ENCODE data around the gene CIDEB.

The CIDEB gene

DNA sequence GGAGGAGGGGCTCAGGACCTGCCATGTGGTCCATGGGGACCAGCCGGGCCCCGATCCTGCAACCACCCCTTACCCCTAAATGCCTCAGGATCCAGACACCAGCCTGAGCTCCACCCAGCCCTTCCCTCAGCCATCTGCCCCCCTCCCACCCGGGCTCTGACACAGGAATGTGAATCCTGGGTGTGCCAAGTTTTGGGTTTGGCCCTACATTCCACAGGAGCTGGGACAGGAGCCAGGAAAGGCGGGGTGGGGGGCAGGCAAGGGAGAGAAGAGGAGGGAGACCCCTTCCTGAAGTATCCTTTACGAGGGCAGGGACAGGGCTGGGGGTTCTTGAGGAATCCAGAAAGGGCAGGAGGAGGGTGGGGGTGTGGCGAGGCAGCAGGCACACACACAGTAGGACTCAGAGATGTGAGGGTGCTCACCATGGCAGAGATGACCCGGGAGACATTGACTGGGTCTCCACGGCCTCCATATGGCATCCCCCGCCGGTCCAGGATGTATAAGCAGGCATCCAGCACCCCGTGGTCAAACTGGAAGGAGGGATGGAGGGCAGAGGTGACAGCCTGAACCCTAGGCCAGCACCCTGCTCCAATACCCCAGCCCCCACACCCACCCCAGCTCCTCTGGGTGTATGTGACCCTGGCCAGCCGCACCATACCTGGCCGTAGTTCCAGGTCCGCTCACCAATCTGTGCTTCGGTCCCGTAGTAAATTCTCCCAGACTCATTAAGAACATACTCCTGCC lies 48.3 kb downstream of the CIDEB start:
- no peak overlapping the region for H3K4me3 ChIP-seq (ENCODE audit: low read depth, low read length)
- no peaks in the 10 kb centered on the region for H3K27me3 ChIP-seq (ENCODE audit: control insufficient read depth, insufficient read depth, low read length)
- H3K9me3 ChIP-seq (ENCODE audit: control insufficient read depth, insufficient read depth, low read length) = no peaks in the 10 kb centered on the region
- peak overlapping the region; percentile 37 for H3K9ac ChIP-seq (ENCODE audit: low read depth, low read length)
- no peaks in the 10 kb centered on the region for H3K36me3 ChIP-seq (ENCODE audit: control insufficient read depth, insufficient read depth, low read length)
- no peaks in the 10 kb centered on the region for H3K4me1 ChIP-seq (ENCODE audit: control insufficient read depth, insufficient read depth, low read length)

DNA sequence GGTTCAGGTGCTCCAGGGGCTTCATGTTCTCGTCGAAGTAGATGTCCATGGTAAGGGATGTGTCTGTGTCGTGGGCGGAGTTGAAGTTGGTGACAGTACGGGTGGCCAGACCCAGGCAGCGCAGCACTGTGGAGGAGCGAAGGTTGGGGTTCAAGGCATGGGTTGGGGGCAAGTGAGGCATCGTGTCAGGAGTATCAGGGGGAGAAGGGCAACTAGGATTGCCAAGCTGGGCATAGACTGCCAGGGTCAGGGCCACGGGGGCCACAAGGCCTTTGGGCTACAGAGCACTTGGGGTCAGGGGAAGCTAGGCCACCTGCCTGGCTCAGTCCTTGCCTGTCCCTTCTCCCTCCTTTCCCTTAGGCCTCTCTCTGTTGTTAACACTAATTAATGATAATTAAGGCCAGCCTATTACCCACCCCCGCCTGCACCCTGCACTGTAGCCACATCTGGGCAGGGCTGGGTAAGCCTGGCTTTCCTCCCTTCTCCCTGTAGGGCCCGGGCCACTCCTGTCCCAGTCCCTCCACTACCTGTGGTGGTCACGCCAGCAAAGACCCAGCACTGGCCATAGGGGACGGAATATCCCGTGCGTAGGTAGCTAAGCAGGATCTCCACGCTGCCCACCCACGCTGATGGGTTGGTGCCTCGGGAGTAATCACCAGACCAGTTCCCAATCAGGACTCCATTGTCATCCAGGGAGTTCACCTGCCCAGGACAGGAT lies 49.1 kb downstream of the CIDEB start:
- Histone ChIP-seq H3K36me3 (ENCODE audit: control insufficient read depth, insufficient read depth, low read length) (no peaks in the 10 kb centered on the region), H3K9ac (ENCODE audit: low read depth, low read length) (no peak overlapping the region), H3K4me1 (ENCODE audit: control insufficient read depth, insufficient read depth, low read length) (no peaks in the 10 kb centered on the region), H3K4me3 (ENCODE audit: low read depth, low read length) (no peak overlapping the region), H3K9me3 (ENCODE audit: control insufficient read depth, insufficient read depth, low read length) (no peaks in the 10 kb centered on the region), H3K27me3 (ENCODE audit: control insufficient read depth, insufficient read depth, low read length) (no peaks in the 10 kb centered on the region)

DNA sequence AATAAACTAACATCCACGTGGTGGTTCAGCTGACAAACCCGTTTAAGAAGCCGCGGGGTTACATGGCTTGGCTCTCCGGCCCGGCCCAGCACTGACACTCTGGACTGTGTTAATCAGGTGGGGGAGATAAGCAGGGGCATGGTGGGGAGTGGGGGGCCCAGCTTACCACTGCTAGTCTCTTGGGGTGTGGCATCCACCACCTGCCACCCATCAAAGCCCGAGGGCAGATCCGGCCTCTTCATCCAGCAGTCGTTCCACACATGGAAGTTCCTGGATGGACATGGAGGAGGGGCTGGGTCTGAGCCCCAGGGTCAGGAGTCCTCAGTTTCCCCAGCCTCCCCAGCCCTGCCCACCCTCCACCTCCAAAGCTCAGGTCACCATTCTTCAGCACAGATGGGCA lies 49.7 kb downstream of the CIDEB start:
- Histone ChIP-seq H3K9ac (ENCODE audit: low read depth, low read length) (no peak overlapping the region), H3K27me3 (ENCODE audit: control insufficient read depth, insufficient read depth, low read length) (no peaks in the 10 kb centered on the region)

DNA sequence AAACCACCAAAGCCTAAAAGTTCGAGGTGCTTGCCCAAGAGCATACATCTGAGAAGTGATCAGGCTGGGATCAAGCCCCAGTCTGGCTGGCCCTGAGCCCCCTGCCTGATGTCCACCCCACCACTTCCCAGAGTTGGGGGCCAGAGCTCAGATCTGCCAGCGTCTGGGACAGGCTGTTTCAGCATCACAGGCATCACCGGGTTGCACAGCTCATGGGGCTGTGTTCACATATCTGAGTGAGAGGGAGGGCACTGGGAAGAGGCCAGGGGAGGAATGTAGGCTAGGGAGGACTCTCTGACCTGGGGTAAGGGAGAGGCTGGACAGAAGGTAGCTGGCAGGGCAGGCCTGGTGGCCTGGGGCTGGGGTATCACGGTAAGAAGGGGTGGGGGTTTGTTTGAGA lies 50.8 kb downstream of the CIDEB start:
- no peak overlapping the region for H3K4me3 ChIP-seq (ENCODE audit: low read depth, low read length)
- H3K27me3 ChIP-seq (ENCODE audit: control insufficient read depth, insufficient read depth, low read length) = no peaks in the 10 kb centered on the region
- H3K36me3 ChIP-seq (ENCODE audit: control insufficient read depth, insufficient read depth, low read length) = peaks cover 3% of the 10 kb centered on the region
- no peaks in the 10 kb centered on the region for H3K4me1 ChIP-seq (ENCODE audit: control insufficient read depth, insufficient read depth, low read length)
- no peaks in the 10 kb centered on the region for H3K9me3 ChIP-seq (ENCODE audit: control insufficient read depth, insufficient read depth, low read length)
- no peak overlapping the region for H3K9ac ChIP-seq (ENCODE audit: low read depth, low read length)

More for the DNA sequence above, 49.7 kb downstream of the CIDEB start:
- Histone ChIP-seq H3K9me3 (ENCODE audit: control insufficient read depth, insufficient read depth, low read length) (no peaks in the 10 kb centered on the region), H3K4me3 (ENCODE audit: low read depth, low read length) (no peak overlapping the region), H3K4me1 (ENCODE audit: control insufficient read depth, insufficient read depth, low read length) (no peaks in the 10 kb centered on the region), H3K36me3 (ENCODE audit: control insufficient read depth, insufficient read depth, low read length) (no peaks in the 10 kb centered on the region)

DNA sequence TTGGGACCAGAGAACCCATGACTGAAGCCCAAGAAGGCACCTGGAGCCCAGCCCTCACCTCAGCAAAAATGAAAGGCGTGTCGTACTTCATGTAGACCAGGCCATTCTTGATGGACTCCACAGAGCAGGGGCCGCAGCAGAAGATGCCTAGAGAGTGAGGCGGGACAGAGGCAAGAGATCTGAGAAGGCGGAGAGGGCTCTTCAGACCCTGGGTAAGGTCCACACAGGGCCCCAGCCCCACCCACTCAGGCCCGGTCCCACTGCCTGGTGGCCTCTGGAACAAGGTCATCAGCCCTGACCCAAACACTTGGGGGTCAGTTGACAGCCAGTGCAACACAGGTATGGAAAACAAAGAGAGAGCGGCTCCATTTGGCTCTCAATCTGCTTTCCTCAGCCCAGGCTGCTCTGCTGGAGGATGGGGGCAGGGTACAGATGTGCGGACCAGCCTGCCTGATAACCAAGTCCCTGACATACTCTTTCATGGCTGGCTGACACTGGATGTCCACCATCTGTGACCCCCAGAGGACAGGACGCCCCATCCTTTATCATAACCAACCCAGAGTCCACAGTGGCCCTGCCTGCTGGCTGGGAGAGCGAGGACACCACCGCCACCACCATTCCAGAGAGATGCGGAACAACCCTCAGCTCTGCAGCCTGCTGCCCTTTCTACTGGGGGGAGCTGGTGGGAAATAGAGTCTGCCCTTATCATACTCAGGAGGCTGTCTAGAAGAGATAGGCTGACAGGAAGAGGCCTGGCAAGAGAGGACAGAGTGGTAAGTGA lies 51.7 kb downstream of the CIDEB start:
- H3K4me1 ChIP-seq (ENCODE audit: control insufficient read depth, insufficient read depth, low read length) = no peaks in the 10 kb centered on the region
- no peak overlapping the region for H3K9ac ChIP-seq (ENCODE audit: low read depth, low read length)
- no peaks in the 10 kb centered on the region for H3K27me3 ChIP-seq (ENCODE audit: control insufficient read depth, insufficient read depth, low read length)
- H3K4me3 ChIP-seq (ENCODE audit: low read depth, low read length) = no peak overlapping the region
- H3K36me3 ChIP-seq (ENCODE audit: control insufficient read depth, insufficient read depth, low read length) = peaks cover 3% of the 10 kb centered on the region
- H3K9me3 ChIP-seq (ENCODE audit: control insufficient read depth, insufficient read depth, low read length) = no peaks in the 10 kb centered on the region

DNA sequence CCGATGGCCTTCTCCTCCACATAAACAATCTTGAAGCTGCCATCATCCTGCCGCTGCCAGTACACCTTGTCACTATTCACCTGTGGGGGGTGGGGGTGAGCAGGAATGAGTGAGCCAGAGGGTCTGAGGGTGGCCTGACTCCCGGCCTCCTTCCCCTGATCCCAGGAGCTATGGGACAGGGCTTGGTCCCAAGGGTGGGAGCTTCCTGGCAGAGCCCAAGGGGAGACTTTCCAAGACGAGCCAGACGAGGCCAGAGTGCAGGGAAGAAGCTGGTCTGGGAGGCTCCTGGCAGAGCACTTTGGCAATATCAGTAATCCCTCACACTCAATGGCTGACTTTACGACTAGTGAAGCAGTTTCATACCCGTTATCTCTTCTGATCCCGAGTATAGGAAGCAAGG lies 52.3 kb downstream of the CIDEB start:
- peaks cover 3% of the 10 kb centered on the region for H3K36me3 ChIP-seq (ENCODE audit: control insufficient read depth, insufficient read depth, low read length)
- H3K27me3 ChIP-seq (ENCODE audit: control insufficient read depth, insufficient read depth, low read length) = no peaks in the 10 kb centered on the region
- H3K9me3 ChIP-seq (ENCODE audit: control insufficient read depth, insufficient read depth, low read length) = no peaks in the 10 kb centered on the region
- H3K4me3 ChIP-seq (ENCODE audit: low read depth, low read length) = no peak overlapping the region
- no peak overlapping the region for H3K9ac ChIP-seq (ENCODE audit: low read depth, low read length)
- H3K4me1 ChIP-seq (ENCODE audit: control insufficient read depth, insufficient read depth, low read length) = no peaks in the 10 kb centered on the region

Measured in iPS-15b (cell line).